ENCODE measurements around the gene COQ10B. TPM values are rescaled to one million over a fixed set of nuclear protein-coding genes. Genes with fewer than 3 reads are reported as not detected.
A peak's percentile ranks its signal among the peaks of the same experiment; 100 is the strongest.

The COQ10B gene
- total RNA-seq, 1 donor from 2014 or later = 33.9 TPM

DNA sequence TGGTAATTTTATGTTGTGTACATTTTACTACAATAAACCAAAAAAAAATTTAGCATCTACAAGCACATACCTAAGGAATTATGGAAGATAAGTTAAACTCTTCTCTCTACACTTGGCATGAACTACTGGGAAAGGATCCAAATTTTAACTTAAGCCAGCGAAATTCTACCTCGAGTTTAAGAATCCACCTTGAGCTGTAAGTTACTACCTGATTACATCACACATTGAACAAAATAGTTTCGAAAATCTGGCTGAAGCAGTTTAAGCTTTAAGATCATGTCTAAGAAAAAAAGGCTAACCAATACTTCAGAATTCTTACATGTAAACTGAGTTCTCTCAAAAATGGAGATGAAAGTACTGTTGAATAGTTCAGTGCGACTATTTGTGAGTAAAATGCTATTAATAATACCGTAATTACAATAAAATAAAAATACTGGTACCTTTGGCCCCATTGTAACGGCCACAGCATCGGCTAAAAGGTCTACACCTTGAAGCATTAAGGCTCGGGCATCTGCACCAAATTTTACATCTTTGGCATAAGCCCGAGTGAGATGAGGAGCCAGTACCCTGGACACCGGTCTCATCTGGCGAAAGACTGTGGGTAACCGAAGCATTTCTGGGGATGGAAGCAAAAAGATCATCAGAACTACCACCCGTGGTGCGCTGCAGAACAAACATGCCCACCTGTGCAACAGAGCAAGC is 45.0 kb downstream of the COQ10B start:
- Mint-ChIP-seq H3K4me1 (ENCODE audit: low read depth) (peaks cover 52% of the 10 kb centered on the region), H3K27ac (ENCODE audit: unreplicated experiment) (peak overlapping the region; percentile 95), H3K4me3 (ENCODE audit: unreplicated experiment) (peak overlapping the region; percentile 88), H3K9me3 (ENCODE audit: low read depth) (no peaks in the 10 kb centered on the region), H3K27me3 (ENCODE audit: low read depth) (no peaks in the 10 kb centered on the region), H3K36me3 (ENCODE audit: low read depth) (peaks cover 20% of the 10 kb centered on the region)
- TF ChIP-seq, protein P1, sequence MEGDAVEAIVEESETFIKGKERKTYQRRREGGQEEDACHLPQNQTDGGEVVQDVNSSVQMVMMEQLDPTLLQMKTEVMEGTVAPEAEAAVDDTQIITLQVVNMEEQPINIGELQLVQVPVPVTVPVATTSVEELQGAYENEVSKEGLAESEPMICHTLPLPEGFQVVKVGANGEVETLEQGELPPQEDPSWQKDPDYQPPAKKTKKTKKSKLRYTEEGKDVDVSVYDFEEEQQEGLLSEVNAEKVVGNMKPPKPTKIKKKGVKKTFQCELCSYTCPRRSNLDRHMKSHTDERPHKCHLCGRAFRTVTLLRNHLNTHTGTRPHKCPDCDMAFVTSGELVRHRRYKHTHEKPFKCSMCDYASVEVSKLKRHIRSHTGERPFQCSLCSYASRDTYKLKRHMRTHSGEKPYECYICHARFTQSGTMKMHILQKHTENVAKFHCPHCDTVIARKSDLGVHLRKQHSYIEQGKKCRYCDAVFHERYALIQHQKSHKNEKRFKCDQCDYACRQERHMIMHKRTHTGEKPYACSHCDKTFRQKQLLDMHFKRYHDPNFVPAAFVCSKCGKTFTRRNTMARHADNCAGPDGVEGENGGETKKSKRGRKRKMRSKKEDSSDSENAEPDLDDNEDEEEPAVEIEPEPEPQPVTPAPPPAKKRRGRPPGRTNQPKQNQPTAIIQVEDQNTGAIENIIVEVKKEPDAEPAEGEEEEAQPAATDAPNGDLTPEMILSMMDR (IDR thresholded peaks at IDR 0.05) = no peak
- DNase-seq (ENCODE audit: low spot score) = no peak

DNA sequence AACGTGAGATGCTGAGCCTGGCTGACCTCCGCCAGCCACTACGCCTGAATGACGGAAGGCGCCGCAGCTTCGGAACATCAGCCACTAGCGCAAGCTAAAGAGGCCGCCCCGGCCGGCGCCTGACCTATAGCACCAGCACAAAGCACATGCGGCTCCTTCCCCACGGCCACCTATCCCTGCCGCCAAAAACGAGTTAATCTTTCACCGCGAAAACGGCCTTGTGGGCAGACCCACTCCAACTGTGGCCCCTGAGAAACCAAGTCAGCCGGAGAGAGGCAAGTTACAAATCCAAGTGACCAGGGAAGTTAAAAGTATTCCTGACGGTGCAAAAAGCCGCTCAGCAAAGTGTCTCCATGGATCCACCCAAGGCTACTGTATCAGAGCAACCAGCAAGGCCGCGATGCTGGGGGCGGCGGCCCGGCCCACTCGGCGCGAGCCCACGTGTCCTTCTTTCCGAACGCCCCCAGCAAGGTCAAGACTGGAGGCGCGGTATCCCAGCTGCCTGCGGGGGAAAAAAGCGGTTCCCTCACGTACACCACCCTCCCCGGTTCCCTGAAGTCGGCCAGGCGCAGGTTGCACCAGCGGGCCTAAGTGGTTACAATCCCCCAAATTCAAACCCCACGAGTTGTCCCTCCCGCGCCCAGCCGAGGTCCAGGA is 45.7 kb downstream of the COQ10B start:
- Mint-ChIP-seq H3K36me3 (ENCODE audit: low read depth) (peaks cover 20% of the 10 kb centered on the region), H3K27me3 (ENCODE audit: low read depth) (no peaks in the 10 kb centered on the region), H3K4me3 (ENCODE audit: unreplicated experiment) (peak overlapping the region; percentile 88), H3K27ac (ENCODE audit: unreplicated experiment) (peak overlapping the region; percentile 95), H3K4me1 (ENCODE audit: low read depth) (peaks cover 52% of the 10 kb centered on the region), H3K9me3 (ENCODE audit: low read depth) (no peaks in the 10 kb centered on the region)
- TF ChIP-seq, protein P1 (IDR thresholded peaks at IDR 0.05) = no peak
- no peak for DNase-seq (ENCODE audit: low spot score)

DNA sequence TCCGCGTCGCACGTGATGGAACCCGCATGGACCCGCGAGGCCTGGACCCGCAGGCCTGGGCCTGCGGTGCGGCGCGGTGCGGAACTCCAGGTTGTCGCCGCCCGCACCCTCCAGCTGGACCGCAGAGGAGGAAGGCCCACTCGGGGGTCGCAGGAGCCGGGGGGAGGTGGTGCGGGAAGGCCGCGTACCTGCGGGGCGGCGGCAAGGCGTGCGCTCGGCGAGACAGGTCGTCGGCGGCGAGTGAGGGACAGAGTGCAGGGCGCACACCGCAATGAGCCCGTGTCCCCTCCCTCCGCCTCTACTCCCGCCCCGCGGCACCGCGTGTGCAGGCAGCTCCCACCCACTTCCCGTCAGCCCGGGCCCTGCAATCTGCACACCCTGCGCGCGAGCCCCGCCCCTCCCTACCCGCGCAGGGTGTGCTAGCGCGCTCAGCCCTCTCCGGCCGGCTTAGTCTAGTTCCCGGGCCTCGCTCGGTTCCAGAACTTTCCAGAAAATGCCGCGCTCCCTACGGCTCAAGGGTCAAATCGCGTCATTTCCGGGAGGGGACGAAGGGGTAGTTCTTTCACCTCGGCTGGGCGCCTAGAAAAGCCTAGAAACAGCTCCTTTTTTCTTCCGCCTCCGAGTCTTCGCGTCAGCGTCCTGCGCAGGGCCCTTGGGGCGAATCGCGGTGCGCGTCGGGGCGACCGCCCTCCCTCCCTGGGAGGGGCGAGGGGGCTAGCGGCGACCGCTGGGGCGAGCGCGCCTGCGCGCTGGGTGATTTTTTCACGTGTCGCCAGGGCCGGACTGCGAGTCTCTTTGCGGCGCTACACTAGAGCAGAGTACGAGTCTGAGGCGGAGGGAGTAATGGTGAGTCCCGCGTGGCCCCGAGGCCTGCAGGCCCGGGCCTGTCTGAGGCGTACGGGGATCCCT is 46.5 kb downstream of the COQ10B start, which contains the start of the genes HSPD1 and HSPE1:
HSPD1 (minus strand) TSS at position 247 of the 909 bp plus-strand sequence. CDS start 992 bp downstream, outside the sequence.
HSPE1 (plus strand) TSS at position 786 of the 909 bp plus-strand sequence; CDS start at position 844, 58 bp downstream.
- Mint-ChIP-seq H3K9me3 (ENCODE audit: low read depth) (no peaks in the 10 kb centered on the region), H3K27me3 (ENCODE audit: low read depth) (no peaks in the 10 kb centered on the region), H3K4me3 (ENCODE audit: unreplicated experiment) (peak within 1 kb of the TSS; percentile 88), H3K36me3 (ENCODE audit: low read depth) (peaks cover 16% of the 10 kb centered on the region), H3K4me1 (ENCODE audit: low read depth) (peaks cover 52% of the 10 kb centered on the region), H3K27ac (ENCODE audit: unreplicated experiment) (peak within 1 kb of the TSS; percentile 97)
- peak; percentile 99 for DNase-seq (ENCODE audit: low spot score)
- TF ChIP-seq, protein P1 (IDR thresholded peaks at IDR 0.05) = no peak

DNA sequence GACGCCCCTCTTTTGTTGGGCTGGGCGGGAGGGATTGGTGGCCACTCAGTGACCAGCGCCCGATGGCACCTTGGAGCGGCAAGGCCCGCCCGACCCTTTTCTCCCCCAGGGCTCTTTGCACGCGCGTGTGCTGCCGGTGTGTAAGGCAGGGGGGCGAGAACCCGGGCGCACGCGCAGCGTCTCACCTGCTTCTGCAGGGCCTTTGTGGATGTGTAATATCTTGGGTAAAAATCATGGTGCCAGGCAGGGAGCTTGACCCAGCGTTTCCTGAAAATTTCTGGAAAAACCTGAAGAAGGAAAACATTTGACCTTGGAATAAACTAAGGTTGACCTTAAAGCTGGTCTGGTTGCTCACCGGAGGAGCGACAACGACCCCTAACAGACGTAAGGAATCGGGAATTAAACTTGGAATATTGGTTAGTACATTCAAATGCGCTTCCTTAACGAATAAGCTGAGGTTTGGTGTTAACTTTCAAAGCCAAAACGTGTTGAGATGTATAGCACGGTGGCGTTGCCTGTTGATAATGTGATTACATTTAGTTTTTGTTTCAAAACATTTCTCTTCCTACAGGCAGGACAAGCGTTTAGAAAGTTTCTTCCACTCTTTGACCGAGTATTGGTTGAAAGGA is 47.3 kb downstream of the COQ10B start:
- DNase-seq (ENCODE audit: low spot score) = no peak
- H3K27me3 Mint-ChIP-seq (ENCODE audit: low read depth) = no peaks in the 10 kb centered on the region
- TF ChIP-seq, protein P1 (IDR thresholded peaks at IDR 0.05) = no peak
- H3K4me3 Mint-ChIP-seq (ENCODE audit: unreplicated experiment) = peak overlapping the region; percentile 88
- peaks cover 52% of the 10 kb centered on the region for H3K4me1 Mint-ChIP-seq (ENCODE audit: low read depth)
- peak overlapping the region; percentile 97 for H3K27ac Mint-ChIP-seq (ENCODE audit: unreplicated experiment)
- no peaks in the 10 kb centered on the region for H3K9me3 Mint-ChIP-seq (ENCODE audit: low read depth)
- peaks cover 15% of the 10 kb centered on the region for H3K36me3 Mint-ChIP-seq (ENCODE audit: low read depth)
